ENCODE data around the gene ABO.

ABO gene

GRCh38 chr9:133280392-133280791 lies 5.4 kb upstream of the ABO start:
- no peak for TF ChIP-seq POLR2AphosphoS5 (IDR thresholded peaks at IDR 0.05; ENCODE audit: low read depth, low read length)
- no peak for TF ChIP-seq SIN3A (IDR thresholded peaks at IDR 0.05; ENCODE audit: borderline replicate concordance, insufficient read depth, low read length)
- TF ChIP-seq FOXP2 (optimal IDR thresholded peaks at IDR 0.05; ENCODE audit: borderline replicate concordance, extremely low read depth, extremely low read length, insufficient read depth), result no peak
- no peak for TF ChIP-seq TAF1 (IDR thresholded peaks at IDR 0.05; ENCODE audit: borderline replicate concordance, insufficient read depth, low read length)
- no peak for TF ChIP-seq REST (IDR thresholded peaks at IDR 0.05; ENCODE audit: insufficient read depth in 1 of 2, low read depth in 2 of 2, low read length in 2 of 2)

DNA sequence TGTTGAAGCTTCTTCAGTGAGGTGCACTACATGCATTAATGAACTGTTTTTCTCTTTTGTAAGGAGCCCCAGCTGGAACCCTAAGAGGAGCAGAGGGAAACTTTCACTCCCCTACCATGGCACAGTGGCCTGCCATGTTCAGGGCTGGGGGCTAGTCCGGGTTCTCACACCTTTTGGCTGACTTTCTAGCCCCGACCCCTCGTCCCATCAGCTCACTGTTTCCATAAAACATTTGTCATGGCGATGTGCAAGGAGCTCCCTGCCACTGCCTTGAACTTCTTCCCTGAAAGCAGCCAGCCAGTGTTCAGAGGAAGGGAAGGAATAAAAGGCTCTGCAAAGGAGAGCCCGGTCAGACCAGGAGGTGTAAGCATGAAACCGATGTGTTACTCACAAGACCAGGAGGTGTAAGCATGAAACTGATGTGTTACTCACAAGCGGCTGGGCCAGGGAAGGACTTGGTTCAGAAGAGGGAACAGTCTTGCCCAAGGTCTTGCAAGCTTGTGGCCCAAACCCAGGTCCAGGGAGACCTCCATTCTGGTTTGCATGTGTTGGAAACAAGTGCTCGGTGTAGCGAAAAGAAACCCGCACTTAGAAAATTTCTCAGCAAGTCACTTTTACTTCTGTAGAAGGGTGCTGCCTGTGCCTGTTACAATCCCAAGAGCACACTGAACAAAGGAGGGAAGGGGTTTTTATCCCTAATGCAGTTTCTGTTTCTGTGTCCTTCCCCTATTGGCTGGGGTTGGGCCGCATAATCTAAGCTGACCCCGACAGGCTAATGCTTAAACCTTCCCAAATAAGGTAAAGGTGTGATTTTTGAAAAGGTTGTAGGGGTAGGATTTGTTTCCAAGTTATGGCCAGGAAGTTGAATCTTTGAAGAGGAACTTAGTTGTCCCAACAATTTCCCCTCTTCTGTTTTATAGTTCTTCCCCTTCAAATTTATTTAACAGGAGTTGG lies 3.4 kb upstream of the ABO start:
- TF ChIP-seq TAF1 (IDR thresholded peaks at IDR 0.05; ENCODE audit: borderline replicate concordance, insufficient read depth, low read length), result no peak
- TF ChIP-seq FOXP2 (optimal IDR thresholded peaks at IDR 0.05; ENCODE audit: borderline replicate concordance, extremely low read depth, extremely low read length, insufficient read depth), result no peak
- no peak for TF ChIP-seq REST (IDR thresholded peaks at IDR 0.05; ENCODE audit: insufficient read depth in 1 of 2, low read depth in 2 of 2, low read length in 2 of 2)
- TF ChIP-seq POLR2AphosphoS5 (IDR thresholded peaks at IDR 0.05; ENCODE audit: low read depth, low read length), result no peak
- TF ChIP-seq SIN3A (IDR thresholded peaks at IDR 0.05; ENCODE audit: borderline replicate concordance, insufficient read depth, low read length), result no peak

DNA sequence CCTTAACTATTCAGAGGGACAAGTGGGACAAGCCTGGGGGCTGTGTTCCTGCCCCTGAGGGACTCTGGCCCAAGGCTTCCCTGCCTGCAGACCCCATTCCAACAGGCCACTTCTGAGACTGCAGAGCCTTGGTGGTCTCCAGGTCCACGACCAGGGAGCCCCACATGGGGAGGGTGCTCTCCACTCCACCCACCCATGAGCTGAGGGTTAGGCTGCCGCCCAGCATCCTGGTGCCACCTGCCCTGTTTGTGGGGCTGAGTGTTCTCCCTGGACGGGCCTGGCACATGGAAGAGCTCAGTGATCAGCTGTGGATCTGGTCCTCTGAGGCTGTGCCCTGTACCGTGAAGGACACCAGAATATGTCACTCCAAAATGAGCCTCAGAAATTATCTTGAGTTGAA lies 2.5 kb upstream of the ABO start:
- TF ChIP-seq REST (IDR thresholded peaks at IDR 0.05; ENCODE audit: insufficient read depth in 1 of 2, low read depth in 2 of 2, low read length in 2 of 2), result no peak
- no peak for TF ChIP-seq FOXP2 (optimal IDR thresholded peaks at IDR 0.05; ENCODE audit: borderline replicate concordance, extremely low read depth, extremely low read length, insufficient read depth)
- no peak for TF ChIP-seq SIN3A (IDR thresholded peaks at IDR 0.05; ENCODE audit: borderline replicate concordance, insufficient read depth, low read length)
- TF ChIP-seq TAF1 (IDR thresholded peaks at IDR 0.05; ENCODE audit: borderline replicate concordance, insufficient read depth, low read length), result no peak
- no peak for TF ChIP-seq POLR2AphosphoS5 (IDR thresholded peaks at IDR 0.05; ENCODE audit: low read depth, low read length)

- TF ChIP-seq POLR2AphosphoS5 (IDR thresholded peaks at IDR 0.05; ENCODE audit: low read depth, low read length) (no peak), SIN3A (IDR thresholded peaks at IDR 0.05; ENCODE audit: borderline replicate concordance, insufficient read depth, low read length) (no peak), FOXP2 (optimal IDR thresholded peaks at IDR 0.05; ENCODE audit: borderline replicate concordance, extremely low read depth, extremely low read length, insufficient read depth) (no peak), REST (IDR thresholded peaks at IDR 0.05; ENCODE audit: insufficient read depth in 1 of 2, low read depth in 2 of 2, low read length in 2 of 2) (no peak), TAF1 (IDR thresholded peaks at IDR 0.05; ENCODE audit: borderline replicate concordance, insufficient read depth, low read length) (no peak)
Observed at GRCh38 chr9:133276923-133277322, 1.9 kb upstream of the ABO start.
